ENCODE results near the gene TLE4.
"Not testable (repeated sequence)": the region's sequence is repeated elsewhere in the genome, so short reads cannot be mapped to it uniquely, and the experiment has no call there.

The TLE4 gene

GRCh38 chr9:79571309-79572031, at the start of gene TLE4:
TSS of gene TLE4 (plus strand) at chr9:79571965. CDS start at chr9:79572791, 826 bp downstream.
- peak; percentile 100 for DNase-seq

GRCh38 chr9:79522793-79523192, 49.0 kb upstream of the TLE4 start:
- DNase-seq = no peak

- DNase-seq = no peak
These were observed 47.5 kb upstream of the TLE4 start for GRCh38 chr9:79524266-79524665.

GRCh38 chr9:79526149-79526672, 45.6 kb upstream of the TLE4 start:
- DNase-seq = no peak

GRCh38 chr9:79535534-79535933, 36.2 kb upstream of the TLE4 start:
- DNase-seq = no peak

GRCh38 chr9:79537838-79538237, 33.9 kb upstream of the TLE4 start:
- DNase-seq = no peak

GRCh38 chr9:79542735-79543620, 28.8 kb upstream of the TLE4 start:
- no peak for DNase-seq

- not testable (repeated sequence) for DNase-seq
These were observed 27.4 kb upstream of the TLE4 start for GRCh38 chr9:79544375-79544774.

- DNase-seq = no peak
These were observed 20.2 kb upstream of the TLE4 start for GRCh38 chr9:79551586-79551985.

- DNase-seq = no peak
These were observed 19.8 kb upstream of the TLE4 start for GRCh38 chr9:79551994-79552393.

- no peak for DNase-seq
These were observed 16.2 kb upstream of the TLE4 start for GRCh38 chr9:79555474-79556089.

GRCh38 chr9:79559495-79560181, 12.1 kb upstream of the TLE4 start:
- no peak for DNase-seq

GRCh38 chr9:79562749-79563386, 8.9 kb upstream of the TLE4 start:
- no peak for DNase-seq

GRCh38 chr9:79564105-79564504, 7.7 kb upstream of the TLE4 start:
- DNase-seq = no peak

GRCh38 chr9:79565245-79565644, 6.5 kb upstream of the TLE4 start:
- no peak for DNase-seq

- no peak for DNase-seq
These were observed 4.1 kb upstream of the TLE4 start for GRCh38 chr9:79567671-79568098.

- no peak for DNase-seq
These were observed 3.2 kb upstream of the TLE4 start for GRCh38 chr9:79568337-79569101.

- DNase-seq = no peak
These were observed 1.8 kb upstream of the TLE4 start for GRCh38 chr9:79569814-79570447.

GRCh38 chr9:79570448-79571308, 1.1 kb upstream of the TLE4 start:
- DNase-seq = peak; percentile 46

All from stimulated activated CD4-positive, alpha-beta T cell treated with anti-CD3 and anti-CD28 coated beads, Interleukin-4, amount 100 ng/mL, for 24 hours (primary cell).